Activated naive CD8-positive, alpha-beta T cell (primary cell): ENCODE data around the gene TMEM196.

Experiments
- H3K27ac Mint-ChIP-seq: one replicate; pipeline ENCODE4 v1.8.0; 2021; ENCODE audit warnings: mixed read lengths
- H3K27me3 Mint-ChIP-seq: one replicate; pipeline ENCODE4 v1.8.0; 2021; ENCODE audit warnings: mixed read lengths
- H3K36me3 Mint-ChIP-seq: one replicate; pipeline ENCODE4 v1.8.0; 2021; ENCODE audit warnings: mixed read lengths
- H3K4me1 Mint-ChIP-seq: one replicate; pipeline ENCODE4 v1.8.0; 2021; ENCODE audit warnings: low read depth, mixed read lengths
- H3K4me3 Mint-ChIP-seq: one replicate; pipeline ENCODE4 v1.8.0; 2021; ENCODE audit warnings: mild to moderate bottlenecking, mixed read lengths
- H3K9me3 Mint-ChIP-seq: one replicate; pipeline ENCODE4 v1.8.0; 2021; ENCODE audit warnings: low read depth, mixed read lengths

Gene TMEM196

DNA sequence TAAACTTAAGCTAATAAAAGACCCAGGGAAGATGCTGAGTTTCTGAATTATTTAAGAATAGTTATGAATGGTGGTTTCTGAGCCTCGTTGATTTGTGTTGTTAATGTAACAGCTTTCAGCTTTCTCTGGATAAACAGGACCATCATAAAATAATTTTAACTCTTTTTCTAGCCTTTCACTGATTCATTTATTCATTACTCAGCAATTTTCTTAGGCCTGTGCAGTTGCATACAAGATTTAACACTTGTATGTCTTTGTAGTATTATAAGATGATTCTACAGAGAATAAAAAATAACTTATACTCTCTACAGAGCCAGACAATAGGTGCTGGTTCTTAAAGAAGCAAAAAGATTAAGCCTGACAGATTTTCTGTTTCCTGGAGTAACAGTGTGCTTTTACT, 29.3 kb downstream of the TMEM196 start:
- Mint-ChIP-seq H3K27me3 (peaks cover 8% of the 10 kb centered on the region), H3K36me3 (no peaks in the 10 kb centered on the region), H3K27ac (no peak overlapping the region), H3K9me3 (no peaks in the 10 kb centered on the region), H3K4me1 (no peaks in the 10 kb centered on the region), H3K4me3 (no peak overlapping the region)

DNA sequence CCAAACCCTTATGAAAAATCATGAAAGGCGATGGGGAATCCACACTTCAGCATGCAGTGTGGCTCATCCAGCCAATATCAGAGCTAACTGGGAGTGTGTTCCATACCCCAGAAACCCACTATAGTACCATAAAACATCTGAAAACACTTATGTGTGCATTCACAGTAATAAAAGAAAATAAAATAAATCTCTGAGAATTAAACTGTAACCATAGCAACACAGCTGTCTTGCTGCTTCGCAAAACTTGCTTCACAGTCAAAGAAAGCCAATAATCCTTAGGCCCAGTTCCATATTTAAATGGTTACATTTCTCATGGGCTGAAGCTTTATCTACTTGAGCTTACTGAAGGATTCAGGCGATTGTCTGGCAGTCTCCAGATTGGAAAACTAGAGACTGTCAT, 44.7 kb downstream of the TMEM196 start:
- peaks cover 10% of the 10 kb centered on the region for H3K27me3 Mint-ChIP-seq
- no peaks in the 10 kb centered on the region for H3K9me3 Mint-ChIP-seq
- H3K4me3 Mint-ChIP-seq, result no peak overlapping the region
- H3K27ac Mint-ChIP-seq, result no peak overlapping the region
- no peaks in the 10 kb centered on the region for H3K4me1 Mint-ChIP-seq
- H3K36me3 Mint-ChIP-seq, result no peaks in the 10 kb centered on the region

DNA sequence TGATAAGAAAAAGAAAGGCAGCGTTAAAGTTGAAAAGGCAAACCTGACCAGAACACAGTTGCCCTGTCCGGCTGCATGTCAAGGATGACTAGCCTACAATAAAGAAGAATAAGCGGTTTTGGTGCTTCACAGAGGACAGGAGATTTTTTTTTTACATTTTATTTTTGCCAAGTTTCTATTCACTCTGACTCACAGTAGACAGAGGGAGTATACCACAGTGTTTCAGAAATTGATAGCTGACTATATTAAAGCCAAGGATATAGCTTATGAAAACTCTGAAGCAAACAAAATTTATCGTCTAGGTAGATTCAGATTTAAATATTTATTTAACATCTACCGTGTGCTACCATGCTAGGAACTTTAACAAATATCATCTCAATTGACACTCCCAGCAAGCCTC, 47.6 kb downstream of the TMEM196 start:
- Mint-ChIP-seq H3K4me3 (no peak overlapping the region), H3K27me3 (peaks cover 13% of the 10 kb centered on the region), H3K4me1 (no peaks in the 10 kb centered on the region), H3K27ac (no peak overlapping the region), H3K36me3 (no peaks in the 10 kb centered on the region), H3K9me3 (no peaks in the 10 kb centered on the region)

DNA sequence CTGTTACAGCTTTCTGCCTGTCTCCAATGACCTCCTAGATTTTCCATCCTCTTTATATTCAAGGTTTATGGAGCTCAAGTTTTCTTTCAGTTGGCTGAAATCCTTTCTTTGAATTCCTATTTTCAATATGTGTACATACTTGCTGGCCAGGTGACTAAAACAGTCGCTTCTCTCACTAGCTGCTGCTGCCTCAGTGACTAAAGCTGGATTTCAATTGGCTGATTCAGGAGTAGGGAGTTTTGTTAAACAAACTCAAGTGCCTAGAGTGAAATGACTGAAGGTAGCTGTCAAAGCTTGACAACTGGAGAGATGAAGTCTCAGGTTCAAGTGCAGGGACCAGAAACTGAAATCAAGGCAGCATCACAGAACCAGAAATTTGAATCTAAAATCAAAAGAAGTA, 57.9 kb downstream of the TMEM196 start:
- Mint-ChIP-seq H3K27me3 (no peaks in the 10 kb centered on the region), H3K4me3 (no peak overlapping the region), H3K27ac (no peak overlapping the region), H3K36me3 (no peaks in the 10 kb centered on the region), H3K4me1 (no peaks in the 10 kb centered on the region), H3K9me3 (no peaks in the 10 kb centered on the region)

DNA sequence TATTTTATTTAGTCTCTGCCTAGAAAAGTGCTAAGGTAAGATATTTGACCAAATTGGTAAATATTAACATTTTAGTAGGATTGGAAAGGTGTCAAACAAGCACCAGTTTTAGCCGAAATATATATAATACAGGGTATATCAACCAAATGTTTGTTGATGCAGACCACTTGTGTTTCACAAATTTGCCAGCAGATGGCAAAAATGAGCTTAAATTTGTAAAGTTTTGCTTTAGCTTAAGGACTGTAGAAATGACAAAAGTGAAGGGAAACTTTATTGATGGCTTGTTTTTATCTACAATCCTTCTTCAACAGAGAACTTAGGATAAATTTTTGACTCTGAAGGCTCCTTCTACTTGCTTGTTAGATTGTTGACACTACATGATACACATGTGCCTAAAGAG, 59.7 kb downstream of the TMEM196 start:
- peaks cover 13% of the 10 kb centered on the region for H3K4me1 Mint-ChIP-seq
- no peak overlapping the region for H3K27ac Mint-ChIP-seq
- H3K27me3 Mint-ChIP-seq, result no peaks in the 10 kb centered on the region
- H3K4me3 Mint-ChIP-seq, result no peak overlapping the region
- H3K36me3 Mint-ChIP-seq, result no peaks in the 10 kb centered on the region
- no peaks in the 10 kb centered on the region for H3K9me3 Mint-ChIP-seq

DNA sequence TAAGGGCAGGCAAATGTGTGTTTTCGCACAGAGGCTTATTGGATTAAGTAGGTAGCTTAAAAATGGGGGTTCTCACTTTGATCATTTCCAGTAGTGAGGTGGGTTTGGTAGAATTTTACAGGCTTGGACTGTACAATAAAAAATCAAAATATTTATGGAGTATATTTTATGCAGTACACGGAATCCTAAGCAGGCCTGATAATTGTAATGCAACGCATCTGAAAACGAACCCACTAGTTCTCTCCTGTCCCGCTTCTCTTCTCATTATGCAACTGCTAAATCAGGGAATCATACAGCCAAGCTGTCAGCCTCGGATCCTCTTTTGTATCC, 64.2 kb downstream of the TMEM196 start:
- Mint-ChIP-seq H3K9me3 (no peaks in the 10 kb centered on the region), H3K36me3 (no peaks in the 10 kb centered on the region), H3K27ac (peak overlapping the region; percentile 93), H3K4me3 (peak overlapping the region; percentile 99), H3K4me1 (peaks cover 49% of the 10 kb centered on the region), H3K27me3 (no peaks in the 10 kb centered on the region)

DNA sequence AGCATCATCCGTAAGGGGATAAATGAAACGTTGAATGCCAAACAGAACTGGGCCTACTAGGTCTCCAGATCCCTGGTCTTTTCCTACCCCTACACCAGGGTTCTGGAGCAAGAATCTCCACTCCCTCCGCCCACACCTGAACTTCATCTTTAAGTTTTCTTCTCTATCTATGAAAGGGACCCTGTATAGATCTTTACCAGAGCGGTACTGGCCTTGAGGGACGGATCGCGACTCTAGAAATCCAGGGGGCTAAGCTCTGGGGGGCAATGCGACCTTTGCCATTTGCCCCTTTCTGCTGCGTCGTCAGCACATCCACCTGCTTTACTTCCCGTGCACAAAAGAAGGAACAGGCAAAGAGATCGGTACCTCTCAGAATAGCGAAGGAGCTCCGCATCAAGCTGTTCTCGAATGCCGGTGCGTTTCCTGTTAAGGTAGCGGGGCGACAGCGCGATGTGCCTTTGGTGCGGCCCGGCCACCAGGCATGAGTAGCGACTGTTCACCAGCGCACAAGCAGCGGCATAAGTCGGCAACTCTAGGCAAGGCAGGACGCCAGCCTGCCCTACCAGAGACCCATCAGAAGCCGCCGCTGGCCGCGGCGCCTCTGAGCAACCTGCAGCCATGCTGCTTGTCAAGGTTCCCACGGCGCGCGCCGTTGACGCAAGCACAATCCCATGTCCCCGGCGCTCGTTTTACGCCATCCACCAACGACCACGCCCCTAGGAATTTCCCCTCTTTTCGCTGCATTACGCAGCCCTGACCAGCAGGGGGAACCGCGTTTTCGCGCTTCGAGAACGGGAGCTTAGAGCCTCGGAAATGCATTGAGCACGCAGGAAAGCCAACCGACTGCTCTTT, 64.8 kb downstream of the TMEM196 start, which contains the start of gene POLR1F:
Gene POLR1F (minus strand): TSS at position 641 of the 852 bp plus-strand sequence. CDS start 21 bp downstream, at position 620.
- Mint-ChIP-seq H3K27me3 (no peaks in the 10 kb centered on the region), H3K4me1 (peaks cover 52% of the 10 kb centered on the region), H3K9me3 (no peaks in the 10 kb centered on the region), H3K4me3 (peak within 1 kb of the TSS; percentile 99), H3K27ac (peak within 1 kb of the TSS; percentile 93), H3K36me3 (peaks cover 3% of the 10 kb centered on the region)

DNA sequence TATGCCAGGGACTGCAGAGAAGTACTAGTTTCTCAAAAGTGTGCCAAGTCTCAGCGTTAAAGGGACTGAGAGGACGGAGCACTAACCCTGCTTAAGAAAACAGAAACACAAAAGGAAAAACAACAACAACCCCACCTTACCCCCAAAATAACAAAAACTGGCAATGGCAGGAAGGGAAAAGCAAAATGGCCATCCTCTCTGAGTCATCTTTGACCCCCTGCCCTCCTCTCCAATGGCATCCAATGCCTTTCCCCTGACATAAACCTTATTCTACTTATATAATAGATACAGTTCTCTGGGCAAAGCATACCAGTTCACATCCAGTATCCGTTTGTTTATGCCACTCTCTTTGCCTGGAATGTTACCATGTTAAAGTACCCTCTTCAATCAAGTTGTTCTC, 66.2 kb downstream of the TMEM196 start:
- peaks cover 10% of the 10 kb centered on the region for H3K36me3 Mint-ChIP-seq
- H3K4me3 Mint-ChIP-seq, result peak overlapping the region; percentile 99
- no peaks in the 10 kb centered on the region for H3K9me3 Mint-ChIP-seq
- H3K27ac Mint-ChIP-seq, result peak overlapping the region; percentile 3
- H3K4me1 Mint-ChIP-seq, result peaks cover 54% of the 10 kb centered on the region
- H3K27me3 Mint-ChIP-seq, result no peaks in the 10 kb centered on the region

DNA sequence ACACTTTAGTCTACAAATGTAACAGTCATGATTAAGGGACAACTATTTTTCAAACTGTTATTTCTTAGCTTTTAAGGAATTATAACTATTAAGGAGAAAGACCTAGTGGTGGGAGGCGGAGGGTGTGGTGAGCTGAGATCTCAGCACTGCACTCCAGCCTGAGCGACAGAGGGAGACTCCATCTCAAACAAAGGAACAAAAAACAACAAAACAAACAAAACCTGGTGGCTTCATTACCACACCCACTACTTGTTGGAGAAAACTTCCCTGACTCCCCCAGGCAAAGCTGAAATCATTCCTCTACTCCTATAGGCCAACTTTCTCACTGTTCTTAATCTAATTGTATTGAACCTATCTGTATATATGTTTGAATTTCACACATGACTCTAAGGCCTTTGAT, 67.8 kb downstream of the TMEM196 start:
- peaks cover 10% of the 10 kb centered on the region for H3K36me3 Mint-ChIP-seq
- no peak overlapping the region for H3K27ac Mint-ChIP-seq
- H3K4me3 Mint-ChIP-seq, result no peak overlapping the region
- H3K27me3 Mint-ChIP-seq, result no peaks in the 10 kb centered on the region
- H3K4me1 Mint-ChIP-seq, result peaks cover 58% of the 10 kb centered on the region
- H3K9me3 Mint-ChIP-seq, result no peaks in the 10 kb centered on the region

DNA sequence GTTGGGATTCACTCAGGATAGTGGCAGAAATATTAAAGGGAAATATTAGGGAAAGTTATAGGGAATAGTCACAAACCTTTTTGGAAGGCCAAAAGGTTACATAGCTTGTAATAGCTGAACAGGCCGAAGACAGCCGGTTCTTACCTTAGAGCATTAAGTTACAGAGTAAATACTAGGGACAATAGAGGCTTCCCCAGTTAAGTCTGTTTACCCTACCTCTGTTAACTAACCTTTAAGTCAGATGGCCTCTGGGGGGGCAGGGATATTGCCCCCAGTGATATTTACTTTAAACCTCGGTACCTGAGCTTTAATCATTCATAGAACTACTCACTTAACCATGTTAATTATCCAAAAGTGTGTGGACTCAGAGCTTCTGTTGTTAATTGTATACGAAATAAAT, 71.9 kb downstream of the TMEM196 start:
- H3K27ac Mint-ChIP-seq, result no peak overlapping the region
- peaks cover 21% of the 10 kb centered on the region for H3K36me3 Mint-ChIP-seq

DNA sequence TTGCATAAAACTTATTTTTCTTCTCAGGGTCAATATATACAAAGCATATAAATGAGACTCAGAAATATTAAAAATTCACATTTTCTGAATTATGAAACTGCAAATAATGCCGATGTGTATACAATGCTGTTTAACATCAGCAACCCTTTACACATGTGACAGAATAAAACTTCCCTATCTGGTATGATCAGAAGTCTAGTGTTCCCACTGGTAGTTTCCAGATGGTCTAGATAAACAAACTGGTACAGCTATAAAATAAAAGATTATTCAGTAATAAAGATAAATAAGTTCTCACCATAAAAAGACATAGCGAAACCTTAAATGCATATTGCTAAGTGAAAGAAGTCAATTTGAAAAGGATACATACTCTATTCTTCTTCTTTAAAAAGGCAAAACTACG, 72.5 kb downstream of the TMEM196 start:
- Mint-ChIP-seq H3K4me3 (no peak overlapping the region), H3K27me3 (no peaks in the 10 kb centered on the region), H3K4me1 (peaks cover 24% of the 10 kb centered on the region), H3K27ac (no peak overlapping the region), H3K9me3 (no peaks in the 10 kb centered on the region), H3K36me3 (peaks cover 21% of the 10 kb centered on the region)

More for the DNA sequence above, 71.9 kb downstream of the TMEM196 start:
- peaks cover 29% of the 10 kb centered on the region for H3K4me1 Mint-ChIP-seq
- no peaks in the 10 kb centered on the region for H3K27me3 Mint-ChIP-seq
- no peak overlapping the region for H3K4me3 Mint-ChIP-seq
- H3K9me3 Mint-ChIP-seq, result no peaks in the 10 kb centered on the region

DNA sequence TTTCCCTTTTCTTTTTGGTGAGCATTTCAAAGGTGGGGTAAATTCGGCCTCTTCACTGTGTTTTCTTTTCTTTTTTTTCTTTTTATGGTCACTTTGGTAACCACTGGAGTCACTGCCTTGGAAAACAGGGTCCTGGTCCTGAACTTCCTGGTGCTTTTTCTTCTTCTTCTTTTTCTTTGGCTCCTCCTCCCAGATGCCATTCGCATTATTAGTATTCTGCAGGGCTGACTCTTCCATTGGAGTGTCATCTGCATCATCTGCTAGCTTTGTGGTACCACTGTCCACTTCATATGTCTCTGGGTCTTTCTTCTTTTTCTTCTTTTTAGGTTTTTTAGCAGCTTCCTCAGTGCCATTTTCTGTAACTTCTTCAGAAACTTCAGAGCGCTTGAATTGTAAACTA, 75.1 kb downstream of the TMEM196 start:
- Mint-ChIP-seq H3K36me3 (peaks cover 18% of the 10 kb centered on the region), H3K27me3 (no peaks in the 10 kb centered on the region), H3K27ac (peak overlapping the region; percentile 38), H3K9me3 (no peaks in the 10 kb centered on the region), H3K4me3 (no peak overlapping the region), H3K4me1 (peaks cover 10% of the 10 kb centered on the region)

DNA sequence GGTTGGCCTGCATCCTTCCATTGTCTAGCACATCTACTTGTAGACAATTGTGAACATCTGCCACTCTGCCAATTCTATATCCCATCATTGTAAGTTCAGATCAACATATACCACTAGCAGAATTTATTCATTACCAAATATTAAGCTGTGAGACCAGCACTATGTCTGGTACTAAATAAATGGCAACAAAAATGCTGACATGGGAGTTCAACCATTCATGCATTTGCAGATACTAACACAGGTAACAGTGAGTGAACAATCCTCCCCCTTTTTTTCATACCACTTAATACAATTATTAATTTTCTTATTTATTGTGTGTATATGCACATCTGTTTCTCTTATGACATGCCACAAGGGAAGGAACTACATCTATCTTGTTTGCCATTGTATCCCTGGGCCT, 76.5 kb downstream of the TMEM196 start:
- Mint-ChIP-seq H3K27ac (no peak overlapping the region), H3K4me1 (peaks cover 8% of the 10 kb centered on the region), H3K9me3 (no peaks in the 10 kb centered on the region), H3K27me3 (no peaks in the 10 kb centered on the region), H3K4me3 (no peak overlapping the region), H3K36me3 (peaks cover 11% of the 10 kb centered on the region)

DNA sequence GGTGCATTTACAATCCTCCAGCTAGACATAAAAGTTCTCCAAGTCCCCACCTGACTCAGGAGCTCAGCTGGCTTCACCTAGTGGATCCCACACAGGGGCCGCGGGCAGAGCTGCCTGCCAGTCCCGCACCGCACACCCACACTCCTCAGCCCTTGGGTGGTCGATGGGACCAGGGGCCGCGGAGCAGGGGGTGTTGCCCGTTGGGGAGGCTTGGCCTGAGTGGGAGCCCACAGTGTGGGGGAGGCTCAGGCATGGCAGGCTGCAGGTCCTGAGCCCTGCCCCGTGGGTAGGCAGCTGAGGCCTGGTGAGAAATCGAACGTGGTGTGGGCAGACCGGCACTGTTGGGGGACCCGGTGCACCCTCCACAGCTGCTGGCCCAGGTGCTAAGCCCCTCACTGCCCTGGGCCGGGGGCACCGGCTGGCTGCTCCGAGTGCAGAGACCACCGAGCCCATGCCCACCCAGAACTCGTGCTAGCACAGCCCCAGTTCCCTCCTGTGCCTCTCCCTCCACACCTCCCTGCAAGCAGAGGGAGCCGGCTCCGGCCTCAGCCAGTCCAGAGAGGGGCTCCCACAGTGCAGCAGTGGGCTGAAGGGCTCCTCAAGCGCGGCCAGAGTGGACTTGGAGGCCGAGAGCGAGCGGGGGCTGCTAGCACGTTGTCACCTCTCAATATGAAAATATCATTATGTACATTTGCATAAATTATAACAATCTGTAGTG, 81.1 kb downstream of the TMEM196 start:
- Mint-ChIP-seq H3K4me1 (no peaks in the 10 kb centered on the region), H3K9me3 (no peaks in the 10 kb centered on the region), H3K27me3 (no peaks in the 10 kb centered on the region), H3K4me3 (no peak overlapping the region), H3K36me3 (peaks cover 2% of the 10 kb centered on the region), H3K27ac (no peak overlapping the region)

DNA sequence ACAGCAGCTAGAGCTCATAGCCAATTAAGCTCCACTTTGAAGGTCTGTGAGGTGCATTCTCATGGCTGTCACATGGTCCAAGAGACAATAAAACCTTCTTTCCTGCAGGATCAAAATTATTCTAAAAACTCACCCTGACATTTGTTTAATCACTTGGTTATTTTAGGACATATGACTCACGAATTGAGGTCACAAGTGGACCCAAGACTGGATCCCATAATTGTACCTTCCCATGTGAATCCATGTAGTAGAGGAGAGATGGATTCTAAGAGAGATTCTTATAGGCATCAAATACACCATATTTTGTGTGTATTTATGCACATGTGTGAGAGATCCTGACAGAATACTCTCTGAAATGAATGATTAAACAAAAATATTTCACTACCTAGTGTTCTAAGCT, 82.7 kb downstream of the TMEM196 start:
- no peaks in the 10 kb centered on the region for H3K4me1 Mint-ChIP-seq
- no peak overlapping the region for H3K27ac Mint-ChIP-seq
- H3K27me3 Mint-ChIP-seq, result no peaks in the 10 kb centered on the region
- no peaks in the 10 kb centered on the region for H3K9me3 Mint-ChIP-seq
- no peak overlapping the region for H3K4me3 Mint-ChIP-seq
- H3K36me3 Mint-ChIP-seq, result no peaks in the 10 kb centered on the region
